Mammary epithelial cell (primary cell): ENCODE results near the gene PITRM1.

Experiments
- CTCF ChIP-seq, 2 donors: IDR thresholded peaks in 1 of 2; conservative IDR thresholded peaks in 1 of 2; 2 replicates each; pipeline ENCODE4 v1.5.1; 2011 to 2012; ENCODE audit warnings: inconsistent platforms in 2 of 2, low read length in 2 of 2, mild to moderate bottlenecking in 2 of 2, control low read depth in 1 of 2, low read depth in 1 of 2; ENCODE audit not compliant: insufficient read depth in 1 of 2; ENCODE audit errors: extremely low read depth in 1 of 2
- EZH2 ChIP-seq: IDR thresholded peaks from 2 replicates; pipeline ENCODE4 v1.6.1; 2012; ENCODE audit warnings: low read length, inconsistent platforms, borderline replicate concordance

GRCh38 chr10:3126741-3127346 is 45.7 kb downstream of the PITRM1 start:
- TF ChIP-seq CTCF (conservative IDR thresholded peaks at IDR 0.05 in 1 of 2, IDR thresholded peaks at IDR 0.05 in 1 of 2; ENCODE audit: extremely low read depth in 1 of 2, insufficient read depth in 1 of 2, low read depth in 1 of 2, low read length in 2 of 2), result no peak
- no peak for TF ChIP-seq EZH2
